DMS79 (cell line): ENCODE measurements around the gene ZBTB8B.
"Not testable (repeated sequence)": the region's sequence is repeated elsewhere in the genome, so short reads cannot be mapped to it uniquely, and the experiment has no call there.

Experiments used
- DNase-seq: peaks from one replicate; lab custom pipeline; 2025; lab: John Stamatoyannopoulos, UW

Gene ZBTB8B

GRCh38 chr1:32464716-32465577, at the start of gene ZBTB8B:
TSS of gene ZBTB8B (plus strand) at chr1:32465072. CDS start at chr1:32470625, 5,553 bp downstream.
- DNase-seq = peak; percentile 99

- no peak for DNase-seq
Measured at GRCh38 chr1:32421775-32422174, 43.1 kb upstream of the ZBTB8B start.

GRCh38 chr1:32426489-32427255, 38.2 kb upstream of the ZBTB8B start:
- peak; percentile 39 for DNase-seq

- DNase-seq = no peak
Measured at GRCh38 chr1:32427264-32427963, 37.5 kb upstream of the ZBTB8B start.

GRCh38 chr1:32431736-32432400, 33.0 kb upstream of the ZBTB8B start:
- no peak for DNase-seq

- DNase-seq = no peak
Measured at GRCh38 chr1:32438136-32438535, 26.7 kb upstream of the ZBTB8B start.

GRCh38 chr1:32438777-32439176, 26.1 kb upstream of the ZBTB8B start:
- not testable (repeated sequence) for DNase-seq

GRCh38 chr1:32441467-32441866, 23.4 kb upstream of the ZBTB8B start:
- DNase-seq = not testable (repeated sequence)

GRCh38 chr1:32447469-32448185, 17.2 kb upstream of the ZBTB8B start:
- DNase-seq = no peak

- DNase-seq = peak; percentile 5
Measured at GRCh38 chr1:32448186-32448772, 16.6 kb upstream of the ZBTB8B start.

- DNase-seq = no peak
Measured at GRCh38 chr1:32448773-32449456, 16.0 kb upstream of the ZBTB8B start.

- not testable (repeated sequence) for DNase-seq
Measured at GRCh38 chr1:32449457-32449831, 15.4 kb upstream of the ZBTB8B start.

GRCh38 chr1:32454726-32455125, 10.1 kb upstream of the ZBTB8B start:
- DNase-seq = no peak

GRCh38 chr1:32455958-32456357, 8.9 kb upstream of the ZBTB8B start:
- no peak for DNase-seq

- not testable (repeated sequence) for DNase-seq
Measured at GRCh38 chr1:32458798-32459197, 6.1 kb upstream of the ZBTB8B start.

GRCh38 chr1:32462977-32463376, 1.9 kb upstream of the ZBTB8B start:
- not testable (repeated sequence) for DNase-seq

GRCh38 chr1:32464191-32464715, 619 bp upstream of the ZBTB8B start:
- peak; percentile 75 for DNase-seq

GRCh38 chr1:32465578-32465933, 684 bp downstream of the ZBTB8B start:
- DNase-seq = no peak

- no peak for DNase-seq
Measured at GRCh38 chr1:32466761-32467160, 1.9 kb downstream of the ZBTB8B start.

GRCh38 chr1:32468791-32469190, 3.9 kb downstream of the ZBTB8B start:
- DNase-seq = no peak
